Jurkat, Clone E6-1 (cell line): ENCODE results near the gene BLCAP.
"Not testable (repeated sequence)": the region's sequence is repeated elsewhere in the genome, so short reads cannot be mapped to it uniquely, and the experiment has no call there.

Source experiments
- DNase-seq: peaks from one replicate; pipeline ENCODE4 v3.0.0-alpha.2; 2011; ENCODE audit warnings: low read depth, low spot score
- H3K4me3 ChIP-seq: 2 replicates; pipeline ENCODE4 v1.5.1; 2011; ENCODE audit warnings: mild to moderate bottlenecking, low read length, control low read depth, moderate library complexity

BLCAP gene

GRCh38 chr20:37471741-37472235 lies 55.9 kb downstream of the BLCAP start:
- no peak overlapping the region for H3K4me3 ChIP-seq
- DNase-seq, result no peak

GRCh38 chr20:37470190-37470589 lies 57.5 kb downstream of the BLCAP start:
- not testable (repeated sequence) for DNase-seq

GRCh38 chr20:37469531-37469930 lies 58.1 kb downstream of the BLCAP start:
- no peak for DNase-seq
- H3K4me3 ChIP-seq, result no peak overlapping the region

More at GRCh38 chr20:37470190-37470589, 57.5 kb downstream of the BLCAP start:
- H3K4me3 ChIP-seq, result not testable (repeated sequence)

GRCh38 chr20:37468886-37469285 lies 58.8 kb downstream of the BLCAP start:
- DNase-seq, result no peak
- H3K4me3 ChIP-seq, result no peak overlapping the region
